Measurements from ENCODE around the gene ADGRG6.

DNA sequence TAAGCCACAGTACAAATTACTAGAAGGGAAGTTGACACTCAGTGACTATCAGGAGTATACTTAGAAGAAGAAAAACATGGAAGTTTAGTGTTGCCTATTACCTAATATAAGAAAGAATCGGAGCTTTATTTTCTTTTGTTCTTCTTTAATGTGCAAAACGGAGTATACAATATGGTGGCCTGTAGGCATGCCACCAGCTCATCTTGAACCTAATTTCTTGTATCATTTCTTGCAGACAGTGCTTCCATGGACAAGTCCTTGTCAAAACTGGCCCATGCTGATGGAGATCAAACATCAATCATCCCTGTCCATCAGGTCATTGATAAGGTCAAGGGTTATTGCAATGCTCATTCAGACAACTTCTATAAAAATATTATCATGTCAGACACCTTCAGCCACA is 141.3 kb downstream of the ADGRG6 start:
- TF ChIP-seq, protein P1, sequence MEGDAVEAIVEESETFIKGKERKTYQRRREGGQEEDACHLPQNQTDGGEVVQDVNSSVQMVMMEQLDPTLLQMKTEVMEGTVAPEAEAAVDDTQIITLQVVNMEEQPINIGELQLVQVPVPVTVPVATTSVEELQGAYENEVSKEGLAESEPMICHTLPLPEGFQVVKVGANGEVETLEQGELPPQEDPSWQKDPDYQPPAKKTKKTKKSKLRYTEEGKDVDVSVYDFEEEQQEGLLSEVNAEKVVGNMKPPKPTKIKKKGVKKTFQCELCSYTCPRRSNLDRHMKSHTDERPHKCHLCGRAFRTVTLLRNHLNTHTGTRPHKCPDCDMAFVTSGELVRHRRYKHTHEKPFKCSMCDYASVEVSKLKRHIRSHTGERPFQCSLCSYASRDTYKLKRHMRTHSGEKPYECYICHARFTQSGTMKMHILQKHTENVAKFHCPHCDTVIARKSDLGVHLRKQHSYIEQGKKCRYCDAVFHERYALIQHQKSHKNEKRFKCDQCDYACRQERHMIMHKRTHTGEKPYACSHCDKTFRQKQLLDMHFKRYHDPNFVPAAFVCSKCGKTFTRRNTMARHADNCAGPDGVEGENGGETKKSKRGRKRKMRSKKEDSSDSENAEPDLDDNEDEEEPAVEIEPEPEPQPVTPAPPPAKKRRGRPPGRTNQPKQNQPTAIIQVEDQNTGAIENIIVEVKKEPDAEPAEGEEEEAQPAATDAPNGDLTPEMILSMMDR (IDR thresholded peaks at IDR 0.05; ENCODE audit: insufficient read depth, low read length, poor library complexity, severe bottlenecking) = no peak
- TF ChIP-seq EZH2phosphoT487 (conservative IDR thresholded peaks at IDR 0.05; ENCODE audit: low read length) = no peak
